GM19438 (cell line): Measurements from ENCODE around the gene MUC3A.

Source experiments
- ATAC-seq: cut with Tn5 transposase; IDR thresholded peaks from one replicate; pipeline ENCODE4 v1.9.1; 2021; ENCODE audit warnings: low read depth; ENCODE audit not compliant: unreplicated experiment

Gene MUC3A

GRCh38 chr7:100946766-100947365 lies 2.5 kb upstream of the MUC3A start:
- no peak for ATAC-seq

DNA sequence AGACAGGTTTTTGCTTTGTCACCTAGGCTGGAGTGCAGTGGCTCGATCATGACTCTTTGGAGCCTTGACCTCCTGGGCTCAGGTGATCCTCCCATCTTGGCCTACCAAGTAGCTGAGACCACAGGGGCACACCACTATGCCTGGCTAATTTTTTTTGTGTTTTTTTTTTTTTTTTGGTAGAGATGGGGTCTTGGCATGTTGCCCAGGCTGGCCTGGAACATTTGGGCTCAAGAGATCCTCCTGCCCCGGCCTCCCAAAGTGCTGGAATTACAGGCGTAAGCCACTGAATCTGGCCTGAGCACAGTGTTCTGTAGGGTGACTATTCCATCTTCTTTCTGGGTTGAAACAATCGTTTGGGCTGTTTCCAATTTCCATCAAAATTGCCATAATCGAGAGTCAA lies 1.5 kb upstream of the MUC3A start:
- no peak for ATAC-seq

GRCh38 chr7:100949933-100950443 lies 654 bp downstream of the MUC3A start:
- no peak for ATAC-seq

GRCh38 chr7:100951172-100951571 lies 1.8 kb downstream of the MUC3A start:
- no peak for ATAC-seq

DNA sequence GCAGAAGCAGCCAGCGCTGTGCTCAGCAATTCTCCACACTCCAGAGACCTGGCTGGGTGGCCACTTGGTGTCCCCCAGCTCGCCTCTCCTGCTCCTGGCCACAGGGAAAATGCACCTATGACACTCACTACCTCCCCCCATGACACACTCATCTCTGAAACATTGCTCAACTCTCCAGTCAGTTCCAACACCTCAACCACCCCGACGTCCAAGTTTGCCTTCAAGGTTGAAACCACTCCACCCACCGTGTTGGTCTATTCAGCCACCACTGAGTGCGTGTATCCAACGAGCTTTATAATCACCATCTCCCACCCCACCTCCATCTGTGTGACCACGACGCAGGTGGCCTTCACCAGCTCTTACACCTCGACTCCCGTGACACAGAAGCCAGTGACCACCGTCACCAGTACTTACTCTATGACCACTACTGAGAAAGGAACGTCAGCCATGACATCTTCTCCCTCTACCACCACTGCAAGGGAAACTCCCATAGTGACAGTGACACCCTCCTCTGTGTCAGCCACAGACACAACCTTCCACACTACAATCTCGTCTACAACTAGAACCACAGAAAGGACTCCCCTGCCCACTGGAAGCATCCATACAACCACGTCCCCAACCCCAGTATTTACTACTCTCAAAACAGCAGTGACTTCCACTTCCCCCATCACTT lies 2.7 kb downstream of the MUC3A start:
- ATAC-seq = no peak

DNA sequence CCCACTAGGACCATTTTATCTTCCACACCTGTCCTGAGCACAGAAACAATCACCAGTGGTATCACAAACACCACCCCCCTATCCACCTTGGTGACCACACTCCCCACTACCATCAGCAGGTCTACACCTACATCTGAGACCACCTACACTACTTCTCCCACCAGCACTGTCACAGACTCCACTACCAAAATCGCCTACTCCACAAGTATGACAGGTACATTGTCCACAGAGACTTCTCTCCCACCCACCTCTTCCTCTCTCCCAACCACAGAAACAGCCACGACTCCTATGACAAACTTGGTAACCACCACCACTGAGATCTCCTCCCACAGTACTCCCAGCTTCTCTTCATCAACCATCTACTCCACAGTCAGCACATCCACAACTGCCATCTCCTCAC lies 3.3 kb downstream of the MUC3A start:
- ATAC-seq = no peak

DNA sequence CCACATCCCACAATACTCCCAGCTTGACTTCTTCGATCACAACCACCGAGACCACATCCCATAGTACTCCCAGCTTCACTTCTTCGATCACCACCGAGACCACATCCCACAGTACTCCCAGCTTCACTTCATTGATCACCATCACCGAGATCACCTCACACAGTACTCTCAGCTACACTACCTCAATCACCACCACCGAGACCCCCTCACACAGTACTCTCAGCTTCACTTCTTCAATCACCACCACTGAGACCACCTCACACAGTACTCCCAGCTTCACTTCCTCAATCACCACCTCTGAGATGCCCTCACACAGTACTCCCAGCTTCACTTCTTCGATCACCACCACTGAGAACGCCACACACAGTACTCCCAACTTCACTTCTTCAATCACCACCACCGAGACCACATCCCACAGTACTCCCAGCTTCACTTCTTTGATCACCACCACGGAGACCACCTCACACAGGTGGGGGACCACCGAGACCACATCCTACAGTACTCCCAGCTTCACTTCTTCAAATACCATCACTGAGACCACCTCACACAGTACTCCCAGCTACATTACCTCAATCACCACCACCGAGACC lies 8.6 kb downstream of the MUC3A start:
- ATAC-seq = no peak

GRCh38 chr7:100959894-100960293 lies 10.6 kb downstream of the MUC3A start:
- no peak for ATAC-seq

- ATAC-seq = no peak
Observed at GRCh38 chr7:100962537-100962936, 13.2 kb downstream of the MUC3A start.

GRCh38 chr7:100963386-100963785 lies 14.1 kb downstream of the MUC3A start:
- no peak for ATAC-seq

DNA sequence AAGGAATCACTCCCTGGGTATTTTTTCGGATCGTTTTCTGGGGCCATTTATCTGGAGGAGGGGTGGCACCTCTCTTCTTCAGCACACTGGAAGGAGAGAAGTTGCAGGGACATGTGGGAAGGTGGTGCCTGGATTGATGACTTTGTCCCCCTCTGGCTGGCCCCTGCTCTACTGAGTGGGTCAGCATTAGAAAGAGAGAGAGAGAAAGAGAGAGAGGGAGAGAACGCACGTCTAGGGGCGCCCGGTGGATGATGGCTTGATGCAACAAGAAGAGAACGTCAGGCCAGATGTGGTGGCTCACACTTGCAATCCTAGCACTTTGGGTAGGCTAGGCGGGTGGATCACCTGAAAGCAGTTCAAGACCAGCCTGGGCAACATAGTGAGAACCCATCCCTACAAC lies 14.5 kb downstream of the MUC3A start:
- no peak for ATAC-seq

DNA sequence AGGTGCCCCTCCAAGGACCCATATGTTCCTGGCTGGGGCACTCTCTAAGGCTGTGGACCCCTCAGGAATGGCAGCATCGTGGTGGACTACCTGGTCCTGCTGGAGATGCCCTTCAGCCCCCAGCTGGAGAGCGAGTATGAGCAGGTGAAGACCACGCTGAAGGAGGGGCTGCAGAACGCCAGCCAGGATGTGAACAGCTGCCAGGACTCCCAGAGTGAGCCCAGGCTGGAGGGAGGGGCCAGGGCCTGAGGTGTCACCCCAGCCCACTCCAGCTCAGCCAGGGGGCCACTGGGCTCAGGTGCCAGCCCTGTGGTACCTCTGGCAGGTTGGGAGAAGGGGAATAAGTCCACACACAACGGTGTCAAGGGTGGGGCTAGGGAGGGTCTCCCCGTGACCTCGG lies 15.3 kb downstream of the MUC3A start:
- no peak for ATAC-seq

GRCh38 chr7:100965045-100965722 lies 15.8 kb downstream of the MUC3A start:
- no peak for ATAC-seq

GRCh38 chr7:100965723-100966541 lies 16.6 kb downstream of the MUC3A start:
- ATAC-seq = no peak

DNA sequence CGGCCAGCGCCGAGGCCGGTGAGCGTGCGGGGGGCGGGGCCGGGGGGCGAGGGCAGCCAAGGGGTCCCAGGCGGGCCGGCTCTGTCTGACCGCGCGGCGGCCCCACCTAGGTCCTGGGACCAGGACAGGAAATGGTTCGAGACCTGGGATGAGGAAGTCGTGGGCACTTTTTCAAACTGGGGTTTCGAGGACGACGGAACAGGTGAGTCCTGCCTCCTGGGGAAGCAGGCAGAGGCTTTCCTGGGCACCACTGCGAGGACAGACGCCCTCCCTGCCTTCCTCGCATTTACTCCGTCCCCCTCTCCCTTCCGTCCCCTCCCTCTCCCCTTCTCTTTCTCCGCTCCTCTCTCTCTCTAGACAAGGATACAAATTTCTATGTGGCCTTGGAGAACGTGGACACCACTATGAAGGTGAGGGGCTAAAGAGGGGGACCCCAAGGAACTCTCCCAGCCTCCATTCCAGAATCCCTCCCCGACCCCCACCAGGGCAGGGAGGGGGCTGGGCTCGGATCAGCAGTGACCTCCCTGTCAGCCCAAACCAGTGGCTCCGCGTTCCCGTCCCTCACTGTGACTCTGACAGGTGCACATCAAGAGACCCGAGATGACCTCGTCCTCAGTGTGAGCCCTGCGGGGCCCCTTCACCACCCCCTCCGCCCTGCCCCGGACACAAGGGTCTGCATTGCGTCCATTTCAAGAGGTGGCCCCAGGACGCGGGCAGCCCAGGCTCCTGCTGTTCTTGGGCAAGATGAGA lies 17.4 kb downstream of the MUC3A start:
- no peak for ATAC-seq

GRCh38 chr7:100967292-100967863 lies 18.0 kb downstream of the MUC3A start:
- ATAC-seq = no peak

GRCh38 chr7:100968031-100968430 lies 18.7 kb downstream of the MUC3A start:
- ATAC-seq = no peak

- ATAC-seq = no peak
Observed at GRCh38 chr7:100968650-100969049, 19.3 kb downstream of the MUC3A start.

- no peak for ATAC-seq
Observed at GRCh38 chr7:100969066-100969615, 19.8 kb downstream of the MUC3A start, which contains the start of gene MUC12. Gene MUC12 (plus strand): TSS chr7:100969565. CDS start chr7:100969623, 58 bp downstream.
